Tibial nerve (tissue), 4 donors: ENCODE data around the gene FKBP1A.

Experiments
- EP300 ChIP-seq, 2 donors: sonication (generic); formaldehyde crosslinking; IDR thresholded peaks; one replicate each; pipeline ENCODE4 v1.6.1; 2017; ENCODE audit warnings: antibody characterized with exemption in 2 of 2, mild to moderate bottlenecking in 1 of 2
- POLR2A ChIP-seq, 2 donors: fragments of 450-650 bp; IDR thresholded peaks; one replicate each; pipeline ENCODE4 v1.6.1; 2017; ENCODE audit warnings: antibody characterized with exemption in 2 of 2, mild to moderate bottlenecking in 2 of 2, moderate library complexity in 2 of 2
- TF ChIP-seq, protein P1 (sequence below), 5 experiments: fragments of 200-600 bp in 3 of 5; fragments of 450-650 bp in 2 of 5; sonication (generic) in 3 of 5; IDR thresholded peaks; one replicate each; pipeline ENCODE4 v1.5.1; 2016 to 2019; ENCODE audit warnings: antibody characterized with exemption in 5 of 5, mild to moderate bottlenecking in 3 of 5, moderate library complexity in 2 of 5

DNA sequence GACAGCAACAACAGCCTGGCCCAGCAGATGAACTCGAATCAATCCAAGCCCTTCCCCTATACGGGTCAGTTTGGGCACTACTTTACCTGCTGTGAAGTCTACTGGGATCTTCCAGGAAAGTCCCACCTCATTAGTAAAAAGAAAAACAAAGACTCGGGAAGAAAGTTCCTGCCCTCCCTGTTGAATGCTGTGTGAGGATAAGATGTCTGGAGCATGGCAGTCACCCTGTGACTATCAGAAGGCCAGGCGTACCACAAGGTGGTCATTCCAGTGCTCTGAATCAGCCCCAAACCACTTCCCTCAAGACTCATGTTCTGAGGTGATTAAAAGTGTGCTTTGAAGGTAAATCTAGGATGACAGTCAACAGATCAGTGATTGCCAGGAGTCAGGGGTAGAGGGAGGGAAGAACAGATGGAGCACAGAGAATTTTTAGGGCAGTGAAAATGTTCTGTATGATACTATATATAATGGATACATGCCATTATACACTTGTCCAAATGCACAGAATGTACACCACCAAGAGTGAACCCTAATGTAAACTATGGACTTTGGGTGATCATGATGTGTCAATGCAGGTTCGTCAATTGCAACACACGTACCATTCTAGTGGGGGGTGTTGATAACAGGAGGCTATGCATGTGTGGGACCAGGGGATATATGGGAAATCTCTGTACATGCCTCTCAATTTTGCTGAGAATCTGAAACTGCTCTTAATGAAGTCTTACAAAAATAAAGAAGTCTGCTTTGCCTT, 14.7 kb downstream of the FKBP1A start:
- TF ChIP-seq, protein P1, sequence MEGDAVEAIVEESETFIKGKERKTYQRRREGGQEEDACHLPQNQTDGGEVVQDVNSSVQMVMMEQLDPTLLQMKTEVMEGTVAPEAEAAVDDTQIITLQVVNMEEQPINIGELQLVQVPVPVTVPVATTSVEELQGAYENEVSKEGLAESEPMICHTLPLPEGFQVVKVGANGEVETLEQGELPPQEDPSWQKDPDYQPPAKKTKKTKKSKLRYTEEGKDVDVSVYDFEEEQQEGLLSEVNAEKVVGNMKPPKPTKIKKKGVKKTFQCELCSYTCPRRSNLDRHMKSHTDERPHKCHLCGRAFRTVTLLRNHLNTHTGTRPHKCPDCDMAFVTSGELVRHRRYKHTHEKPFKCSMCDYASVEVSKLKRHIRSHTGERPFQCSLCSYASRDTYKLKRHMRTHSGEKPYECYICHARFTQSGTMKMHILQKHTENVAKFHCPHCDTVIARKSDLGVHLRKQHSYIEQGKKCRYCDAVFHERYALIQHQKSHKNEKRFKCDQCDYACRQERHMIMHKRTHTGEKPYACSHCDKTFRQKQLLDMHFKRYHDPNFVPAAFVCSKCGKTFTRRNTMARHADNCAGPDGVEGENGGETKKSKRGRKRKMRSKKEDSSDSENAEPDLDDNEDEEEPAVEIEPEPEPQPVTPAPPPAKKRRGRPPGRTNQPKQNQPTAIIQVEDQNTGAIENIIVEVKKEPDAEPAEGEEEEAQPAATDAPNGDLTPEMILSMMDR (IDR thresholded peaks at IDR 0.05): no peak
- TF ChIP-seq POLR2A (IDR thresholded peaks at IDR 0.05) (no peak), EP300 (IDR thresholded peaks at IDR 0.05) (no peak)
